HCT116 (cell line): ENCODE measurements around the gene KIRREL2. TPM values are rescaled to one million over a fixed set of nuclear protein-coding genes. Genes with fewer than 3 reads are reported as not detected.

Source experiments
- ATAC-seq: fragments of 200-7000 bp; cut with Tn5 transposase; 2 replicates; pipeline ENCODE4 v1.9.1; 2020; ENCODE audit warnings: mild to moderate bottlenecking, moderate library complexity
- BruUV-seq: library from RNA; stranded (reverse); fragments of 400-500 nt; replicated peaks from 2 replicates; lab custom pipeline; 2021; lab: Mats Ljungman, UMichigan
- CTCF ChIA-PET: fragments of 300-600 bp; sonication (Branson Sonifier 250); formaldehyde crosslinking; loops from one replicate; lab custom pipeline; 2021; ENCODE audit warnings: antibody characterized with exemption; lab: Charles Lee
- POLR2A ChIA-PET: fragments of 300-600, 350-600 bp; sonication (Branson Sonifier 250); formaldehyde crosslinking; loops from one replicate; lab custom pipeline; 2021; ENCODE audit warnings: antibody characterized with exemption; lab: Charles Lee
- RAD21 ChIA-PET, 2 experiments: fragments of 300-600 bp; sonication (Branson Sonifier 250); formaldehyde crosslinking; loops; one replicate each; lab custom pipeline; 2023; ENCODE audit warnings: low total read pairs in 2 of 2; ENCODE audit not compliant: uncharacterized antibody in 2 of 2, unreplicated experiment in 2 of 2, low non-redundant PET in 1 of 2; lab: Charles Lee
- DNase-seq: peaks from one replicate; pipeline ENCODE4 v3.0.0-alpha.2; 2010; ENCODE audit warnings: low read depth, low spot score
- H2AFZ ChIP-seq: fragments of 200-600 bp; shearing (Covaris generic), sonication (generic); 2 replicates; pipeline ENCODE4 v1.6.1; 2017; ENCODE audit warnings: low read depth, mixed run types, mixed read lengths, antibody characterized with exemption, low read length; ENCODE audit not compliant: poor library complexity, severe bottlenecking
- H3K27ac ChIP-seq: 2 replicates; pipeline ENCODE4 v1.5.1; 2012; ENCODE audit warnings: low read depth, low read length
- H3K27me3 ChIP-seq: fragments of 200-600 bp; sonication (generic); 2 replicates; pipeline ENCODE4 v1.6.1; 2016; ENCODE audit warnings: mixed run types, low read length, mixed read lengths; ENCODE audit not compliant: insufficient read depth
- H3K36me3 ChIP-seq, 2 experiments: fragments of 200-500 bp in 1 of 2; fragments of 200-600 bp in 1 of 2; sonication (Bioruptor generic) in 1 of 2; sonication (generic) in 1 of 2; 2 replicates each; pipeline versions ENCODE4 v1.5.1 to v1.6.1; 2014 to 2016; ENCODE audit warnings: low read length in 2 of 2, inconsistent platforms in 1 of 2, mixed read lengths in 1 of 2, mixed run types in 1 of 2; ENCODE audit not compliant: insufficient read depth in 2 of 2, control insufficient read depth in 1 of 2
- H3K4me1 ChIP-seq, 2 experiments: fragments of 200-600 bp in 1 of 2; sonication (generic) in 1 of 2; 2 replicates each; pipeline versions ENCODE4 v1.5.1 to v1.6.1; 2012 to 2017; ENCODE audit warnings: low read length in 2 of 2, inconsistent platforms in 1 of 2, mild to moderate bottlenecking in 1 of 2, mixed read lengths in 1 of 2, mixed run types in 1 of 2, moderate library complexity in 1 of 2; ENCODE audit not compliant: insufficient read depth in 2 of 2, control insufficient read depth in 1 of 2
- H3K4me2 ChIP-seq: fragments of 200-600 bp; sonication (generic); 2 replicates; pipeline ENCODE4 v1.6.1; 2017; ENCODE audit warnings: mixed run types, low read length, mixed read lengths
- H3K4me3 ChIP-seq, 2 experiments: fragments of 200-600 bp in 1 of 2; sonication (generic) in 1 of 2; replicated peaks in 1 of 2; 2 replicates each; pipeline ENCODE4 v1.5.1; 2011 to 2016; ENCODE audit warnings: low read length in 2 of 2, control low read depth in 1 of 2, low read depth in 1 of 2, mild to moderate bottlenecking in 1 of 2, mixed read lengths in 1 of 2, mixed run types in 1 of 2
- H3K79me2 ChIP-seq: fragments of 200-600 bp; sonication (generic); 2 replicates; pipeline ENCODE4 v1.6.1; 2017; ENCODE audit warnings: mild to moderate bottlenecking, mixed run types, low read length, moderate library complexity, mixed read lengths; ENCODE audit not compliant: insufficient read depth
- H3K9ac ChIP-seq: fragments of 200-600 bp; sonication (generic); 2 replicates; pipeline ENCODE4 v1.6.1; 2016; ENCODE audit warnings: low read length, mixed read lengths
- H3K9me2 ChIP-seq: fragments of 200-600 bp; sonication (generic), shearing (Covaris generic); 2 replicates; pipeline ENCODE4 v1.6.1; 2017; ENCODE audit warnings: mixed run types, mild to moderate bottlenecking, moderate library complexity; ENCODE audit not compliant: insufficient read depth
- H3K9me3 ChIP-seq, 2 experiments: fragments of 200-500 bp in 1 of 2; fragments of 200-600 bp in 1 of 2; sonication (Bioruptor generic) in 1 of 2; sonication (generic) in 1 of 2; 2 replicates each; pipeline ENCODE4 v1.6.1; 2014 to 2017; ENCODE audit warnings: low read length in 2 of 2, mixed read lengths in 2 of 2, inconsistent platforms in 1 of 2, low read depth in 1 of 2, mild to moderate bottlenecking in 1 of 2, mixed run types in 1 of 2, moderate library complexity in 1 of 2; ENCODE audit not compliant: control insufficient read depth in 1 of 2, insufficient read depth in 1 of 2
- H4K20me1 ChIP-seq: fragments of 200-600 bp; sonication (generic), shearing (Covaris generic); 2 replicates; pipeline ENCODE4 v1.6.1; 2017; ENCODE audit warnings: mixed run types, mild to moderate bottlenecking, moderate library complexity; ENCODE audit not compliant: insufficient read depth
- CEBPB ChIP-seq: IDR thresholded peaks from 2 replicates; pipeline ENCODE4 v1.6.1; 2012; ENCODE audit warnings: low read depth
- CTCF ChIP-seq, 3 experiments: fragments of 200-600 bp in 1 of 3; sonication (generic) in 1 of 3; IDR thresholded peaks in 2 of 3; conservative IDR thresholded peaks in 1 of 3; 2 replicates each; pipeline ENCODE4 v1.5.1; 2012 to 2017; ENCODE audit warnings: low read depth in 2 of 3, low read length in 2 of 3, antibody characterized with exemption in 1 of 3, borderline replicate concordance in 1 of 3, control low read depth in 1 of 3, mild to moderate bottlenecking in 1 of 3, mixed read lengths in 1 of 3, mixed run types in 1 of 3, moderate library complexity in 1 of 3; ENCODE audit not compliant: insufficient read depth in 1 of 3
- EGR1 ChIP-seq: IDR thresholded peaks from 2 replicates; pipeline ENCODE4 v1.6.1; 2012; ENCODE audit warnings: low read depth
- EZH2 ChIP-seq: fragments of 200-600 bp; sonication (generic); IDR thresholded peaks from 2 replicates; pipeline ENCODE4 v1.6.1; 2017; ENCODE audit warnings: antibody characterized with exemption, mixed run types
- FOSL1 ChIP-seq: IDR thresholded peaks from 2 replicates; pipeline ENCODE4 v1.6.1; 2012; ENCODE audit warnings: low read depth
- JUND ChIP-seq: IDR thresholded peaks from 2 replicates; pipeline ENCODE4 v1.6.1; 2012
- MAX ChIP-seq: IDR thresholded peaks from 2 replicates; pipeline ENCODE4 v1.6.1; 2012
- POLR2A ChIP-seq: IDR thresholded peaks from 2 replicates; pipeline ENCODE4 v1.7.0; 2011; ENCODE audit warnings: borderline replicate concordance; ENCODE audit not compliant: insufficient read depth, insufficient read length; ENCODE audit errors: extremely low read depth
- RAD21 ChIP-seq: IDR thresholded peaks from 2 replicates; pipeline ENCODE4 v1.6.1; 2012; ENCODE audit warnings: low read depth, mild to moderate bottlenecking
- SIN3A ChIP-seq: IDR thresholded peaks from 2 replicates; pipeline ENCODE4 v1.6.1; 2012; ENCODE audit warnings: low read depth
- ZFX ChIP-seq: fragments of 450-650 bp; IDR thresholded peaks from 2 replicates; pipeline ENCODE4 v1.6.1; 2017
- ZNF274 ChIP-seq: fragments of 200-500 bp; sonication (Bioruptor generic); IDR thresholded peaks from 2 replicates; pipeline ENCODE4 v1.6.1; 2014; ENCODE audit warnings: mild to moderate bottlenecking, low read depth, low read length, inconsistent platforms
- intact Hi-C: fragments of 100-400 bp; cut with micrococcal nuclease; formaldehyde crosslinking; loops from 2 replicates; pipeline ENCODE4 v1.10.0; 2022
- total RNA-seq: library from RNA; stranded (reverse); gene quantifications from one replicate; pipeline ENCODE4 v1.2.1, GENCODE V29; 2021; ENCODE audit not compliant: unreplicated experiment
- TF ChIP-seq, protein P1 (sequence below): IDR thresholded peaks from 2 replicates; pipeline ENCODE4 v1.6.1; 2011; ENCODE audit warnings: mild to moderate bottlenecking, low read length, moderate library complexity; ENCODE audit not compliant: insufficient replicate concordance; ENCODE audit errors: extremely low read depth
- TF ChIP-seq, protein P2 (sequence below): IDR thresholded peaks from 2 replicates; pipeline ENCODE4 v1.6.1; 2012; ENCODE audit warnings: low read depth

Gene KIRREL2
- total RNA-seq, 1 experiment from 2014 or later: 1.3 TPM

DNA sequence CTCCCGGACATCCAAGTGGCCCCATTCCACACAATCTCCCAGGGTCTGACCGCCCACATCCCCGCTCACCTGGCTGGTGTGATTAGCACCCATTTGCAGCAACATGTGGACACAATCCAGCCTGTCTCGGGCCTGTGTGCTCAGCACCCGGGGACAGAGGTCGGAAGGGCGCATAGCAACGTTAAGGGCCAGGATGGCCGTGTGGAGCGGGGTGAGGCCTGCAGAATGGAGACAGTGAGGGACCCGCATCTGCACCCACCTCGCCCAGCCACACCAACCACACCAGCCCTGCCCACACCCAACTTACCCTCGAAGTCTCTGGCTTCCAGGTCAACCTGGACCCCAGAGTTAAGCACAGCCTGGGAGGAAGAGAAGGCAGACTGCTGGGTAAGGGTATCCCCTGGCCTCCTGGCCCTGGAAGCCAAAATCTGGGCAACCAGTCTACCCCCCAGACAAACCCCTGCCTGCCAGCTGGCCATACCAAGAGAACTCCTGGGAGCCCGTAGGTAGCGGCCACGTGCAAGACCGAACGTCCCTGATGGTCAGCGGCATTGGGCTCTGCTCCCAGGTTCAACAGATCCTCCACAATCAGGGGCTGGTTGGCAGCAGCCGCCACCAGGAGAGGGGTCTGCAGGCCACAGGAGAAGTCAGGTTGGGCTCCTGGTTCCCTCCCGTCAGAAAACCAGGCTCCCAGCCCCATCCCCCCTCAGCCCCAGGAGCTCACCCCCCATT, 39.4 kb downstream of the KIRREL2 start:
- Histone ChIP-seq H3K79me2 (peaks cover 37% of the 10 kb centered on the region), H3K27me3 (no peaks in the 10 kb centered on the region), H3K4me1 (peaks cover 5 to 15% of the 10 kb centered on the region in 2 experiments), H3K9ac (no peak overlapping the region), H3K27ac (no peak overlapping the region), H3K4me2 (no peak overlapping the region), H3K4me3 (no peak overlapping the region), H3K9me3 (no peaks in the 10 kb centered on the region), H3K36me3 (peaks cover 20 to 31% of the 10 kb centered on the region in 2 experiments; a peak in 3 of 4 replicates), H2AFZ (no peak overlapping the region), H4K20me1 (no peaks in the 10 kb centered on the region), H3K9me2 (no peaks in the 10 kb centered on the region)
- no TSS peak for BruUV-seq
- ChIA-PET CTCF (no interaction called here), POLR2A (interaction anchor here (0.6 kb wide), 1 partner anchor 26 kb away, joined by 3 read pairs; no protein-coding TSS in a partner anchor), RAD21 (no interaction called here)
- no peak for ATAC-seq
- DNase-seq: no peak
- TF ChIP-seq CTCF (IDR thresholded peaks at IDR 0.05 in 2 of 3, conservative IDR thresholded peaks at IDR 0.05 in 1 of 3; ENCODE audit: borderline replicate concordance in 1 of 3, insufficient read depth in 1 of 3, low read depth in 2 of 3, low read length in 2 of 3): no peak
- no peak for TF ChIP-seq ZNF274
- TF ChIP-seq ZFX: no peak
- TF ChIP-seq CEBPB: no peak
- TF ChIP-seq EZH2: no peak
- no peak for TF ChIP-seq EGR1
- no peak for TF ChIP-seq POLR2A
- TF ChIP-seq, protein P1, sequence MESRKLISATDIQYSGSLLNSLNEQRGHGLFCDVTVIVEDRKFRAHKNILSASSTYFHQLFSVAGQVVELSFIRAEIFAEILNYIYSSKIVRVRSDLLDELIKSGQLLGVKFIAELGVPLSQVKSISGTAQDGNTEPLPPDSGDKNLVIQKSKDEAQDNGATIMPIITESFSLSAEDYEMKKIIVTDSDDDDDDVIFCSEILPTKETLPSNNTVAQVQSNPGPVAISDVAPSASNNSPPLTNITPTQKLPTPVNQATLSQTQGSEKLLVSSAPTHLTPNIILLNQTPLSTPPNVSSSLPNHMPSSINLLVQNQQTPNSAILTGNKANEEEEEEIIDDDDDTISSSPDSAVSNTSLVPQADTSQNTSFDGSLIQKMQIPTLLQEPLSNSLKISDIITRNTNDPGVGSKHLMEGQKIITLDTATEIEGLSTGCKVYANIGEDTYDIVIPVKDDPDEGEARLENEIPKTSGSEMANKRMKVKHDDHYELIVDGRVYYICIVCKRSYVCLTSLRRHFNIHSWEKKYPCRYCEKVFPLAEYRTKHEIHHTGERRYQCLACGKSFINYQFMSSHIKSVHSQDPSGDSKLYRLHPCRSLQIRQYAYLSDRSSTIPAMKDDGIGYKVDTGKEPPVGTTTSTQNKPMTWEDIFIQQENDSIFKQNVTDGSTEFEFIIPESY: no peak
- TF ChIP-seq SIN3A: no peak
- no peak for TF ChIP-seq MAX
- TF ChIP-seq JUND: no peak
- no peak for TF ChIP-seq RAD21
- TF ChIP-seq FOSL1: no peak
- TF ChIP-seq, protein P2, sequence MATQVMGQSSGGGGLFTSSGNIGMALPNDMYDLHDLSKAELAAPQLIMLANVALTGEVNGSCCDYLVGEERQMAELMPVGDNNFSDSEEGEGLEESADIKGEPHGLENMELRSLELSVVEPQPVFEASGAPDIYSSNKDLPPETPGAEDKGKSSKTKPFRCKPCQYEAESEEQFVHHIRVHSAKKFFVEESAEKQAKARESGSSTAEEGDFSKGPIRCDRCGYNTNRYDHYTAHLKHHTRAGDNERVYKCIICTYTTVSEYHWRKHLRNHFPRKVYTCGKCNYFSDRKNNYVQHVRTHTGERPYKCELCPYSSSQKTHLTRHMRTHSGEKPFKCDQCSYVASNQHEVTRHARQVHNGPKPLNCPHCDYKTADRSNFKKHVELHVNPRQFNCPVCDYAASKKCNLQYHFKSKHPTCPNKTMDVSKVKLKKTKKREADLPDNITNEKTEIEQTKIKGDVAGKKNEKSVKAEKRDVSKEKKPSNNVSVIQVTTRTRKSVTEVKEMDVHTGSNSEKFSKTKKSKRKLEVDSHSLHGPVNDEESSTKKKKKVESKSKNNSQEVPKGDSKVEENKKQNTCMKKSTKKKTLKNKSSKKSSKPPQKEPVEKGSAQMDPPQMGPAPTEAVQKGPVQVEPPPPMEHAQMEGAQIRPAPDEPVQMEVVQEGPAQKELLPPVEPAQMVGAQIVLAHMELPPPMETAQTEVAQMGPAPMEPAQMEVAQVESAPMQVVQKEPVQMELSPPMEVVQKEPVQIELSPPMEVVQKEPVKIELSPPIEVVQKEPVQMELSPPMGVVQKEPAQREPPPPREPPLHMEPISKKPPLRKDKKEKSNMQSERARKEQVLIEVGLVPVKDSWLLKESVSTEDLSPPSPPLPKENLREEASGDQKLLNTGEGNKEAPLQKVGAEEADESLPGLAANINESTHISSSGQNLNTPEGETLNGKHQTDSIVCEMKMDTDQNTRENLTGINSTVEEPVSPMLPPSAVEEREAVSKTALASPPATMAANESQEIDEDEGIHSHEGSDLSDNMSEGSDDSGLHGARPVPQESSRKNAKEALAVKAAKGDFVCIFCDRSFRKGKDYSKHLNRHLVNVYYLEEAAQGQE: no peak
- intact Hi-C loops: no loop called here
